C4-2B (cell line): ENCODE results near the gene SRSF7.

Experiments used
- CTCF ChIP-seq: fragments of 450-650 bp; conservative IDR thresholded peaks from 2 replicates; pipeline ENCODE4 v1.5.1; 2017; ENCODE audit warnings: mild to moderate bottlenecking
- ZFX ChIP-seq: fragments of 450-650 bp; IDR thresholded peaks from 2 replicates; pipeline ENCODE4 v1.6.1; 2017

DNA sequence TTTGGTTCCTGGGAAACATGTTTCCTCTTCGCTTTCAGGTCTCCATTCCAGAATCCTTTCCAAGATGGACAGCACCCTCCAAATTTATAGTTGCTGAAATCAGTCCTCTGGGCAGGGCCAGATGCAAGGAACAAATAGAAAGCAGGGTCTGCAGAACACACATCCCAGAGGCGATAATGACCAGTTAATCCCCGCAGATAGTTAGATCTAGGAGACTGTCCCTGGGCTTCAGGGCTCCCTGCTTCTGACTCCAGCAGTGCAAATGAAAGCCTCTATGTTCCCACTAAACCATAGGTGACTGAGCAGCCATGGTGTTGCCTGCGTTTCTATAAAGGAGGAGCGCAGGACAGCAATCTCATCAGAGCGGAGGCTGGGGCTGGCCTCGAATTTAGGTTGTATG lies 38.7 kb downstream of the SRSF7 start:
- TF ChIP-seq CTCF, result no peak
- TF ChIP-seq ZFX, result no peak
